ENCODE results near the gene PODN.

The PODN gene

DNA sequence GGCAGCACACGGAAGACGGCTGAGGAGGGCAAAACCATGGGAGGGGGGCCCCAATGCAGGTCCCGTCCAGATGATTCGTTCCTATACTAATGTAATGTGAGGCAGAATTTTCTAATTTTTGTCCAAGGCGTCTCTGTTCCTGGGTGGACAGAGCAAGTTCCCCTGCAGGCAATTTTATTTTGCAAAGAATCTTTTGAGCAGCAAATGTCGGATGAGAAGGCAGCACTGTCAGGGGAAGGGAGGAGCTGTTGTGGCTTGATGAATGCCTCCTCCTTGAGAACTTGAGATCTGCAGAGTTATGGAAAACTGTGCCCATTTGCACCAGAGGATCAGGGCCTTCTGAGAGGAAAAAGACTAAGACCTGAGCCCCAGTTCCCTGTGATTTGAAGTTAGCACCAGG lies 63.1 kb downstream of the PODN start:
- no peaks in the 10 kb centered on the region for H3K4me1 ChIP-seq (ENCODE audit: low read depth, poor library complexity, severe bottlenecking)
- H3K36me3 ChIP-seq (ENCODE audit: insufficient read depth): no peaks in the 10 kb centered on the region
- no peak overlapping the region for H3K9ac ChIP-seq
- no peak overlapping the region for H3K4me2 ChIP-seq
- no peak overlapping the region for H3K4me3 ChIP-seq (IDR thresholded peaks at IDR 0.05; ENCODE audit: insufficient read depth, low read depth, low read length)
- H4K20me1 ChIP-seq (ENCODE audit: insufficient read depth): no peaks in the 10 kb centered on the region
- H3K79me2 ChIP-seq (ENCODE audit: insufficient read depth, low read depth): no peaks in the 10 kb centered on the region
- no peak overlapping the region for H3K27ac ChIP-seq
- TF ChIP-seq, protein P1, sequence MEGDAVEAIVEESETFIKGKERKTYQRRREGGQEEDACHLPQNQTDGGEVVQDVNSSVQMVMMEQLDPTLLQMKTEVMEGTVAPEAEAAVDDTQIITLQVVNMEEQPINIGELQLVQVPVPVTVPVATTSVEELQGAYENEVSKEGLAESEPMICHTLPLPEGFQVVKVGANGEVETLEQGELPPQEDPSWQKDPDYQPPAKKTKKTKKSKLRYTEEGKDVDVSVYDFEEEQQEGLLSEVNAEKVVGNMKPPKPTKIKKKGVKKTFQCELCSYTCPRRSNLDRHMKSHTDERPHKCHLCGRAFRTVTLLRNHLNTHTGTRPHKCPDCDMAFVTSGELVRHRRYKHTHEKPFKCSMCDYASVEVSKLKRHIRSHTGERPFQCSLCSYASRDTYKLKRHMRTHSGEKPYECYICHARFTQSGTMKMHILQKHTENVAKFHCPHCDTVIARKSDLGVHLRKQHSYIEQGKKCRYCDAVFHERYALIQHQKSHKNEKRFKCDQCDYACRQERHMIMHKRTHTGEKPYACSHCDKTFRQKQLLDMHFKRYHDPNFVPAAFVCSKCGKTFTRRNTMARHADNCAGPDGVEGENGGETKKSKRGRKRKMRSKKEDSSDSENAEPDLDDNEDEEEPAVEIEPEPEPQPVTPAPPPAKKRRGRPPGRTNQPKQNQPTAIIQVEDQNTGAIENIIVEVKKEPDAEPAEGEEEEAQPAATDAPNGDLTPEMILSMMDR (conservative IDR thresholded peaks at IDR 0.05; ENCODE audit: low read depth, low read length): no peak
- H2AFZ ChIP-seq (ENCODE audit: low read depth): no peak overlapping the region
- no peaks in the 10 kb centered on the region for H3K27me3 ChIP-seq (ENCODE audit: insufficient read depth, low read depth)

DNA sequence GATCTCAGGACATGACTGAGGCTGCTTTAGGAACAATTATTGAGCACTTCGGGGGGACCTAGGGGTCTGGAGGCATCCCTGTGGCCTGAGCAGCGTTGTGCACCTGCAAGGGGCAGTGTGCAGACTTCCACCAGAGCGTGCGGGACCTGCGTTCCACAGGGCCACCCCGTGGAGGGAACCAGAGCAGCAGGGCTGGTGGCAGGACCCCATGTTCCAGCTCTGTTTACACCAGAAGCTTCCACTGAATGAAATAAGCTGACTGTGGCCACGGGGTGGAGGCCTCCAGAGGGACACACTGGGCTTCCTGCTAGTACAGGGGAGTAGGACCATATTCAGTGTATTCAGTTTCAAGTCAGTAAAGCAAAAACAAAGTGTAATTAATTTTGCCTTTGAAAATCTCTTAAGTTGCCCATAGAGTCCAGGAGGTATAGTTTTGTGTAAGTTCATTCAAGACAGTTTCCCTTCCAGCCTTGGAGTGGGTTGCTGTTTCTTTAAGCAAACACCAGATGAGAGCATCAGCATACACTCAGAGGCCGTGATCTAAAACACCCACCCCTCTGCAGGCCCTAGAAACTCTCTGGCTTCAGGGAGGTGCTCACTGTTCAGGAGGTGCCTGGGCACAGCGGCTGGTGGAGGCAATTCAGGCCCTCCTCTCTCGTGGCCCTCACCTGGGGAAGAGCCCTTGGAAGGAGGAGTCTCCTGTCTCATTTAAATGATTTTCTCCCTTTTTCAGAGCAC lies 63.8 kb downstream of the PODN start:
- Histone ChIP-seq H3K4me1 (ENCODE audit: low read depth, poor library complexity, severe bottlenecking) (no peaks in the 10 kb centered on the region), H4K20me1 (ENCODE audit: insufficient read depth) (no peaks in the 10 kb centered on the region), H3K36me3 (ENCODE audit: insufficient read depth) (no peaks in the 10 kb centered on the region), H3K9ac (no peak overlapping the region), H3K79me2 (ENCODE audit: insufficient read depth, low read depth) (no peaks in the 10 kb centered on the region), H2AFZ (ENCODE audit: low read depth) (no peak overlapping the region), H3K27ac (no peak overlapping the region), H3K4me2 (no peak overlapping the region), H3K4me3 (IDR thresholded peaks at IDR 0.05; ENCODE audit: insufficient read depth, low read depth, low read length) (no peak overlapping the region), H3K27me3 (ENCODE audit: insufficient read depth, low read depth) (no peaks in the 10 kb centered on the region)
- TF ChIP-seq, protein P1 (conservative IDR thresholded peaks at IDR 0.05; ENCODE audit: low read depth, low read length): no peak

DNA sequence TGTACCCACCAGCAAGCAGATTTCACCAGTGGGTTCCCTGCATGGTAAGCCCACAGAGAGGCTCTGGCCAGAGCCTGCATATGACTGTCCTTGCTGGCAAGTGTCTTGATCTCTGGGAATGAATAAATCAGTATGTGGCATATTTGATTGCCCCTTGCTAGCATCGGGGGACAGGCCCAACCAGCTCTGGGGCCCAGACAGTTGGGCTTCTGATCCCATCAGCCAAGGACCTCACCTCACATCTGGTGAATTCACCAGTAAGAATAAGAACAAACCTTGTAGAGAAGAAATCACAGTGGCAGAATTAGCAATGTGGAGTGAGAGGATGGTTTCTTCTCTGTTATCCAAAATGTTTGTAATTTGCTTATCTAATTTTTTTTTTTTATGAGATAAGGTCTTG lies 64.5 kb downstream of the PODN start:
- Histone ChIP-seq H2AFZ (ENCODE audit: low read depth) (no peak overlapping the region), H3K27me3 (ENCODE audit: insufficient read depth, low read depth) (no peaks in the 10 kb centered on the region), H3K4me2 (no peak overlapping the region), H3K27ac (no peak overlapping the region), H3K79me2 (ENCODE audit: insufficient read depth, low read depth) (no peaks in the 10 kb centered on the region), H3K4me3 (IDR thresholded peaks at IDR 0.05; ENCODE audit: insufficient read depth, low read depth, low read length) (no peak overlapping the region), H3K36me3 (ENCODE audit: insufficient read depth) (no peaks in the 10 kb centered on the region), H4K20me1 (ENCODE audit: insufficient read depth) (no peaks in the 10 kb centered on the region), H3K9ac (no peak overlapping the region), H3K4me1 (ENCODE audit: low read depth, poor library complexity, severe bottlenecking) (no peaks in the 10 kb centered on the region)
- TF ChIP-seq, protein P1 (conservative IDR thresholded peaks at IDR 0.05; ENCODE audit: low read depth, low read length): no peak

DNA sequence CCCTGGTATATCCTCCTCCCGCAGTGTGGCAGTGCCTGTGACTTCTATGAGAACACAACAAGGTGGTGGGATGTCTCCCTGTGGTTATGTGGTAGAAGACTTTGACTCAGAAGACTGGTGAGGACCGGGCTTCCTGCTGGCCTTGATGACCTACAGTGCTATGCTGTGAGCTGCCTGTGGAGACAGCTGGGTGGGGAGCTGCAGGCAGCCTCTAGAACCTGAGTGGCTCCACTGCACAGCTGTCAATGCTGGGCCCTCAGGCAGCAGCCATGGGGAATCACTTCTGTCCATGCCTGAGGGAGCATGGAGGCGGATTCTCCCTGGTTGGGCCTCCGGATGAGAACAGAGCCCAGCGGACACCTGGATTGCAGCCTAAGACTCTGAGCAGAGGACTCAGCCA lies 65.5 kb downstream of the PODN start:
- Histone ChIP-seq H3K9ac (no peak overlapping the region), H3K4me3 (IDR thresholded peaks at IDR 0.05; ENCODE audit: insufficient read depth, low read depth, low read length) (no peak overlapping the region), H2AFZ (ENCODE audit: low read depth) (no peak overlapping the region), H3K27me3 (ENCODE audit: insufficient read depth, low read depth) (no peaks in the 10 kb centered on the region), H3K4me1 (ENCODE audit: low read depth, poor library complexity, severe bottlenecking) (no peaks in the 10 kb centered on the region), H4K20me1 (ENCODE audit: insufficient read depth) (no peaks in the 10 kb centered on the region), H3K27ac (no peak overlapping the region), H3K36me3 (ENCODE audit: insufficient read depth) (no peaks in the 10 kb centered on the region), H3K79me2 (ENCODE audit: insufficient read depth, low read depth) (no peaks in the 10 kb centered on the region), H3K4me2 (no peak overlapping the region)
- TF ChIP-seq, protein P1 (conservative IDR thresholded peaks at IDR 0.05; ENCODE audit: low read depth, low read length): no peak
